T-helper 22 cell (primary cell): ENCODE results near the gene OR52M1.
"Not testable (repeated sequence)": the region's sequence is repeated elsewhere in the genome, so short reads cannot be mapped to it uniquely, and the experiment has no call there.

ENCODE experiments used
- DNase-seq: peaks from one replicate; pipeline ENCODE4 v3.0.0-alpha.2; 2020; ENCODE audit warnings: low read depth

The OR52M1 gene

GRCh38 chr11:4544891-4545290 lies at the start of gene OR52M1:
Gene OR52M1, plus strand, starts transcription at chr11:4545191. Its CDS starts 0 bp downstream, at chr11:4545191.
- DNase-seq = no peak

- DNase-seq = no peak
These were observed 49.5 kb upstream of the OR52M1 start for GRCh38 chr11:4495487-4495886.

- no peak for DNase-seq
These were observed 49.0 kb upstream of the OR52M1 start for GRCh38 chr11:4495986-4496385.

DNA sequence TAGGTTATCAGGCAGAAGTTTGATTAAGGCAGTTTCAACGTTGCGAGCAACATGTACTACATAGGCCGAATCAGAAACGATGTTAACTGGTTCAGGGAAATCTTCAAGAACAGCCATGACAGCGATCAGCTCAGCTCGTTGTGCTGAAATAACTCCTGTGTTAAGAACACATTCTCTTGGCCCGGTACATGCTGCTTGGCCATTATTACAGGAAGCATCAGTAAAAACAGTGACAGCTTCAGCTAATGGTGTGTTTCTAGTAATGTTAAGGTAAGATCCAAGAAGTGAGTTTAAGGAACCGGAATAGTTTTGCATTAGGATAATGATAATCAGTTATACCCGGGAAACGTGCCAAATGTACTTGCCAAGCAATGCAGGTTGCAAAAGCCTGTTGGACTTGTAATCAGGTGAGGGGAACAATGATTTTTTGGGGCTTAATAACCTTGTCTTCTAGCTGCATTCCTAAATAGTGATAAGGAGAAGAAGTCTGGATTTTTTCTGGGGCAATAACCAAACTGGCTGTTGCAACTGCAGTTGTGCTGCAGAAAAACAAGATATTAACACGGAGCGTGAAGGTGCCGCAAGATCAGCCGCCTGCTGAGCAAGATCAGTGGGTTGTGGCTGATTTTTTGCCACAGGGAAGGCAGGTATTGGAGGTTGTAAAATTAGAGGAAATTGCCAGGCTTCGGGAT lies 48.3 kb upstream of the OR52M1 start:
- no peak for DNase-seq

DNA sequence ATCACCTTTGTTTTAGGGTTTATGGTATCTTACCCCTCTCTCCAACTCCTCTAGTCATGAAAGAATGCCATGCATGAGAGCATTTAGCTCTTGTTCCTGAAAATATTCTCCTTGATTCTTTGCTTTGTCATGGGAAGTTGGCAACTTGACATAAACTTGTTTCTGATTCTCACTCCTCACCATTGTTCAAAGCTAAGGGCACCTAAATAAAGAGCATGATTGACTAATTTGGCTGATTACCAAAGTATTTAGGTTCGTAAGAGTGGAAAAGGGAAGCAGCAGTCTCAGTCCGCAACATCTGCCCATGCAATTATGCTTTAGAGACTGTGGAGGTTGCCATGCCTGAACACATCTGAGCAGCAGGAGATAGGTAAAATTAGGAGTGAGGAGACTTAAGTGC lies 36.1 kb upstream of the OR52M1 start:
- no peak for DNase-seq

DNA sequence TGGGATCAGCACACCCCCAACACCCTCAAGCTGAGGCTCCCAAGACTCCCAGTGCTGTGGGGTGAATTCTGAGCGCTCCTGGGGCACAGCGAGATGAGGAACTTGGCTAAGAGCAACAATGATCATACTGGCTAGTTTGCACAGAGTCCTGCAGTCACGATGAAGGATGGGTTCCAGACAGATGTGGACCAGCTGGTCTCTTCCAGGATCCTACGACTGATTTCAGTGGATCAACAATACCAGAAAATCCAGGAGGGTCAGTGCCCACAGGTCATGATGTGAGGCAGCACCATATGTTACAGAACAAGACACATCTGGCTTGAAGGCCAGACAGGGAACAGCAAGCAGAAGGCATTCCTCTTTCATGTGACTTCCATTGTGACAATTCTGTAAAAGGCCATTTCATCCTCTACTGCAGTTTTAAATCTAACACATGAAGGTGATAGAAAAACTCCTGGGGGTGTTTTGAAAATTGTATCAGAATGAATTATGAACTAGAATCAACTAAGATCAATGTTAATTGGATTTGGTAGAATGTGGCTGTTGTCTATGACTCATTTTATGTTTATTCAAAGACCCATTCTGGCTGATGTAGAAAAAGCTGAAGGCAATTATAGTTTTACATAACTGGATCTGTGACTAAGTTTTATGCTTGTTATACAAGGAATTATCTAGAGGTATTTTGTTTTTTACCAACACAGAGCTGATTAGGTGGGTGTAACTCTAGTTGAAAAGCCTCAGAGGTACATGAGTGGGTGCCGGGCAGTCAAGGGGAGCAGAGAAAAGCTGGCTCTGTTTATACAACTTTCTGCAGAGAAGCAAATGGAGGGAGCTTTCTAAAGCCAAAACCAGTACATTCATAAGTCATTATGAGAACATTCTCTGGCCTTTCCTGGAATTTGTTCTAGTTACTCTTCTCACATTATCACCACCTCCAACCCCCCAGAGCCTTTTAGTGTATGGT lies 33.4 kb upstream of the OR52M1 start:
- no peak for DNase-seq

GRCh38 chr11:4514196-4514595 lies 30.8 kb upstream of the OR52M1 start:
- DNase-seq = no peak

DNA sequence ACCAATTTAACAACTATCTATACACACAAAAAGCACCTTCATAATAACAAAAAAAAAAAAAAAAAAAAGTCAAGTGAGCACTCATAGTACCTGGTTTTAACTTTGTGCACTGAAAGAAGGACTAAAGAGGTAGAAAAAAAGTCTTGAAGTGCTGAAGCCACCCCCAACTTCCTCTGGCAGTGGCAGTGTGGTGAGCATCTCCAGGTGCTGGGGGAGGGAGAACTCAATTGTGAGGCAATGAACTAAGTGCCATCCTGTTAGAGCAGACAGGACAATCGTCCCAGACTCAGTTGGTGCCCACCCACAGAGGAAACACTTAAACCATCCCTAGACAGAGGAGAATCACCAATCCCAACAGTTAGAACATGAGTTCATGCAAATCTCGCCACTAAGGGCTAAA lies 22.7 kb upstream of the OR52M1 start:
- no peak for DNase-seq

DNA sequence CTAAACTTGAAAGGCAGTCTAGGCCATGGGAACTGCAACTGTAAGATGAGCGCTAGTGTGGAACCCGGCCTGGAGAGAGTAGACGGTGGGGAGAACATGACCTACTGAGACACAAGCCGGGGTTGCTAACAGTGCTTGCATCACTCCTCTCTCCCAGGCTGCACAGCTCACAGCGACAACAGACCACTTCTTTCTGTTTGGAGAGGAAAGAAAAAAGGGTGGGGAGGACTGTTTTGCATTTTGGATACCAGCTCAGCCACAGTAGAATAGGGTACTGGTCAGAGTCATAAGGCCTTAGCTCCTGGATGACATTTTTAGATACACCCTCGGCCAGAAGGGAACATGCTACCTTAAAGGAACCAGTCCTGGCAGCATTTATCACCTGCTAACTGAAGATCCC lies 22.2 kb upstream of the OR52M1 start:
- no peak for DNase-seq

GRCh38 chr11:4523666-4524065 lies 21.3 kb upstream of the OR52M1 start:
- DNase-seq = no peak

GRCh38 chr11:4527926-4528325 lies 17.1 kb upstream of the OR52M1 start:
- no peak for DNase-seq

DNA sequence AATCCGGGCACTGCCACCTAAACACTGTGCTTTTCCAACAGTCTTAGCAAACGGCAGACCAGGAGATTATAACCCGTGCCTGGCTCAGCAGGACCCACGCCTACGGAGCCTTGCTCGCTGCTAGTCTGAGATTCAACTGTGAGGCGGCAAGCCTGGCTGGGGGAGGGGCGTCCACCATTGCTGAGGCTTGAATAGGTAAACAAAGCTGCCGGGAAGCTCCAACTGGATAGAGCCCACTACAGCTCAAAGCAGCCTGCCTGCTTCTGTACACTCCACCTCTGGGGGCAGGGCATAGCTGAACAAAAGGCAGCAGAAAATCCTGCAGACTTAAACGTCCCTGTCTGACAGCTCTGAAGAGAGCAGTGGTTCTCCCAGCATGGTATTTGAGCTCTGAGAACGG lies 13.3 kb upstream of the OR52M1 start:
- not testable (repeated sequence) for DNase-seq

GRCh38 chr11:4539603-4540219 lies 5.3 kb upstream of the OR52M1 start:
- no peak for DNase-seq

- DNase-seq = no peak
These were observed 3.9 kb upstream of the OR52M1 start for GRCh38 chr11:4541071-4541470.

- DNase-seq = no peak
These were observed 1.4 kb upstream of the OR52M1 start for GRCh38 chr11:4543561-4543960.

- no peak for DNase-seq
These were observed 1.9 kb downstream of the OR52M1 start for GRCh38 chr11:4546878-4547277.

GRCh38 chr11:4547416-4547815 lies 2.4 kb downstream of the OR52M1 start:
- no peak for DNase-seq

GRCh38 chr11:4551346-4551979 lies 6.5 kb downstream of the OR52M1 start:
- no peak for DNase-seq

DNA sequence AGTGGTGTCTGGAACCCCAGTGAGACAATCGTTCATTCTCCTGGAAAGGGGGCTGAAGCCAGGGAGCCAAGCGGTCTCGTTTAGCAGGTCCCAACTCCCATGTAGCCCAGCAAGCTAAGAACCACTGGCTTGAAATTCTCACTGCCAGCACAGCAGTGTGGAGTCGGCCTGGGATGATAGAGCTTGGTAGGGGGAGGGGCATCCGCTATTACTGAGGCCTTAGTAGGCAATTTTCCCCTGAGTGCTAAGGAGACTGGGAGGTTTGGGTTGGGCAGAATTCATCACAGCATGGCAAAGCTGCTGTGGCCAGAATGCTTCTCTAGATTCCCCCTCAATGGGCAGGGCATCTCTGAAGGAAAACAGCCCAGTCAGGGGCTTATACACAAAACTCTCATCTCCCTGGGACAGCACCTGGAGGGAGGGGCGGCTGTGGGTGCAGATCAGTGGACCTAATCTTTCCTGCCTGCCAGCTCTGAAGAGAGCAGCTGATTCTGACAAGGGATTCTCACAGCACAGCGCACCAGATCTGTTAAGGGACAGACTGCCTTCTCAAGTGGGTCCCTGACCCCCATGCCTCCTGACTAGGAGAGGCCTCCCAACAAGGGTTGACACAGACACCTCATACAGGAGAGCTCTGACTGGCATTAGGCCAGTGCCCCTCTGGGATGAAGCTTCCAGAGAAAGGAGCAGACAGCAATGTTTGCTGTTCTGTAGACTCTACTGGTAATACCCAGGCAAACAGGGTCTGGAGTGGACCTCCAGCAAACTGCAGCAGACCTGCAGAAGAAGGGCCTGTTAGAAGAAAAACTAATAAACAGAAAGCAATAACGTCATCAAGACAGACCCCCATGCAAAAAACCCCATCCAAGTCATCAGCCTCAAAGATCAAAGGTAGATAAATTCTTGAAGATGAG lies 14.8 kb downstream of the OR52M1 start:
- no peak for DNase-seq

DNA sequence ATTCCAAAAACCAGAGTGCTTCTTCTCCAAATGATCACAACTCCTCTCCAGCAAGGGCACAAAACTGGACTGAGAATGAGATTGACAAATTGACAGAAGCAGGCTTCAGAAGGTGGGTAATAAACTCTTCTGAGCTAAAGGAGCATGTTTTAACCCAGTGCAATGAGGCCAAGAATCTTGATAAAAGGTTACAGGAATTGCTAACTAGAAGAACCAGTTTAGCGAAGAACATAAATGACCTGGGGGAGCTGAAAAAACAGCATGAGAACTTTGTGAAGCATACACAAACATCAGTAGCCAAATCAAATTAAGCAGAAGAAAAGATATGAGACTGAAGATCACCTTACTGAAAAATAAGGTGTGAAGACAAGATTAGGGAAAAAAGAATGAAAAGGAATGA lies 15.5 kb downstream of the OR52M1 start:
- DNase-seq = no peak

DNA sequence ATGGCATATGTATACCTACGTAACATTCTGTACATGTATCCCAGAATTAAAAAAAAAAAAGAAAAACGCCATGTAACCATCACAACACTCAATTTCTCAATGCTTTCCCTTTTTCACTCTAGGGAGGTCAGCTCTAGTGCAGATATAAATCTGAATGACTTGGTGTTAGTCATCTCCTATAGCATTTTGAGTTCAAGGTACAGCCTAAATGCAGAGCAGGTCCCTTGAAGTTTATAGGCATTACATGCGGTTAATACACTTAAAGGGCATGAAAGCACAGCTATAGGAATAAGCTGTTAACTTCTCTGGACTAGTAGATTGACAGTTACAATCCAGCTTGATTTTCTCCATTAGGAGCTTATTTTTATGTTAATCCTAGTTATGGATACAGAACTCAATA lies 20.4 kb downstream of the OR52M1 start:
- DNase-seq = no peak
